OCI-LY7 (cell line): Measurements from ENCODE around the gene JAZF1. TPM values are rescaled to one million over a fixed set of nuclear protein-coding genes. Genes with fewer than 3 reads are reported as not detected.

ENCODE experiments used
- BruUV-seq: library from RNA; stranded (reverse); fragments of 400-500 nt; replicated peaks from 2 replicates; lab custom pipeline; 2021; lab: Mats Ljungman, UMichigan
- CTCF ChIA-PET: fragments of 300-600 bp; sonication (Branson Sonifier 250); formaldehyde crosslinking; loops from one replicate; lab custom pipeline; 2022; ENCODE audit warnings: antibody characterized with exemption; ENCODE audit not compliant: unreplicated experiment; lab: Charles Lee
- POLR2A ChIA-PET: fragments of 300-600 bp; sonication (Branson Sonifier 250); formaldehyde crosslinking; loops from one replicate; lab custom pipeline; 2022; ENCODE audit warnings: antibody characterized with exemption; lab: Charles Lee
- DNase-seq: peaks from one replicate; pipeline ENCODE4 v3.0.0-alpha.2; 2015; ENCODE audit warnings: low spot score
- H2AFZ ChIP-seq: fragments of 200-600 bp; sonication (generic), shearing (Covaris generic); 2 replicates; pipeline ENCODE4 v1.6.1; 2014; ENCODE audit warnings: mild to moderate bottlenecking, antibody characterized with exemption, low read length, moderate library complexity
- H3K27ac ChIP-seq: fragments of 200-600 bp; sonication (generic); 2 replicates; pipeline ENCODE4 v1.5.1; 2014; ENCODE audit warnings: mixed run types, low read depth, mild to moderate bottlenecking, moderate library complexity, low read length, inconsistent platforms; ENCODE audit not compliant: poor library complexity, severe bottlenecking
- H3K36me3 ChIP-seq: fragments of 200-600 bp; sonication (generic); 2 replicates; pipeline ENCODE4 v1.6.1; 2014; ENCODE audit warnings: mild to moderate bottlenecking, antibody characterized with exemption, low read length, moderate library complexity, mixed read lengths; ENCODE audit not compliant: insufficient read depth
- H3K4me1 ChIP-seq: fragments of 200-600 bp; sonication (generic); 2 replicates; pipeline ENCODE4 v1.5.1; 2014; ENCODE audit warnings: mild to moderate bottlenecking, low read length; ENCODE audit not compliant: insufficient read depth, poor library complexity, severe bottlenecking
- H3K4me2 ChIP-seq: fragments of 200-600 bp; sonication (generic); 2 replicates; pipeline ENCODE4 v1.6.1; 2014; ENCODE audit warnings: mild to moderate bottlenecking, low read length
- H3K4me3 ChIP-seq: fragments of 200-600 bp; sonication (generic); 2 replicates; pipeline ENCODE4 v1.5.1; 2014; ENCODE audit warnings: mild to moderate bottlenecking, low read depth, low read length; ENCODE audit not compliant: poor library complexity, severe bottlenecking
- H3K79me2 ChIP-seq: fragments of 200-600 bp; sonication (generic); 2 replicates; pipeline ENCODE4 v1.6.1; 2016; ENCODE audit warnings: low read depth, mild to moderate bottlenecking, low read length, moderate library complexity, mixed read lengths; ENCODE audit not compliant: insufficient read depth
- H3K9me2 ChIP-seq: fragments of 200-600 bp; sonication (generic); 2 replicates; pipeline ENCODE4 v1.6.1; 2016; ENCODE audit warnings: mild to moderate bottlenecking, low read length, mixed read lengths; ENCODE audit not compliant: insufficient read depth
- H3K9me3 ChIP-seq: fragments of 200-600 bp; sonication (generic); 2 replicates; pipeline ENCODE4 v1.6.1; 2014; ENCODE audit warnings: mild to moderate bottlenecking, mixed run types, low read length, mixed read lengths
- H4K20me1 ChIP-seq: fragments of 200-600 bp; sonication (generic); 2 replicates; pipeline ENCODE4 v1.6.1; 2014; ENCODE audit warnings: mild to moderate bottlenecking, antibody characterized with exemption, low read length, moderate library complexity, mixed read lengths; ENCODE audit not compliant: insufficient read depth
- CTCF ChIP-seq: fragments of 200-600 bp; sonication (generic); conservative IDR thresholded peaks from 2 replicates; pipeline ENCODE4 v1.5.1; 2014; ENCODE audit warnings: mild to moderate bottlenecking, antibody characterized with exemption, low read length, moderate library complexity, mixed read lengths
- EZH2phosphoT487 ChIP-seq: fragments of 200-600 bp; sonication (generic); IDR thresholded peaks from 2 replicates; pipeline ENCODE4 v1.6.1; 2018; ENCODE audit warnings: low read depth, borderline replicate concordance, mild to moderate bottlenecking, mixed run types, antibody characterized with exemption, low read length, moderate library complexity, mixed read lengths
- intact Hi-C: fragments of 100-400 bp; cut with micrococcal nuclease; formaldehyde crosslinking; loops from one replicate; pipeline ENCODE4 v1.10.0; 2022; ENCODE audit not compliant: unreplicated experiment
- total RNA-seq, 2 experiments: library from RNA; depleted of rRNA in 1 of 2; stranded (reverse); fragments of >200 nt in 1 of 2; shearing (Covaris generic) in 1 of 2; gene quantifications; 2 replicates each; pipeline ENCODE4 v1.2.3, GENCODE V29; 2014 to 2022

Gene JAZF1
- total RNA-seq, 2 experiments from 2014 or later, result 6.3 to 25.0 TPM

- Histone ChIP-seq H3K4me1 (peaks cover 82% of the 10 kb centered on the region), H3K27ac (no peak overlapping the region), H3K4me2 (no peak overlapping the region), H3K36me3 (no peaks in the 10 kb centered on the region), H2AFZ (no peak overlapping the region), H4K20me1 (no peaks in the 10 kb centered on the region), H3K4me3 (no peak overlapping the region), H3K79me2 (peaks cover 66% of the 10 kb centered on the region), H3K9me3 (no peaks in the 10 kb centered on the region), H3K9me2 (no peaks in the 10 kb centered on the region)
- TF ChIP-seq CTCF (no peak), EZH2phosphoT487 (no peak)
- POLR2A ChIA-PET, result interaction anchor here (0.7 to 1.3 kb wide), 2 partner anchors 10 to 16 kb away, joined by 3 to 7 read pairs; no protein-coding TSS in a partner anchor
- DNase-seq, result no peak
- BruUV-seq, result no TSS peak
- intact Hi-C loops, result no loop called here
- CTCF ChIA-PET, result no interaction called here
Measured at GRCh38 chr7:28172958-28173357, 7.6 kb downstream of the JAZF1 start.

- no peak for DNase-seq
- Histone ChIP-seq H3K4me2 (no peak overlapping the region), H3K4me3 (no peak overlapping the region), H4K20me1 (no peaks in the 10 kb centered on the region), H3K9me3 (no peaks in the 10 kb centered on the region), H3K36me3 (no peaks in the 10 kb centered on the region), H3K9me2 (no peaks in the 10 kb centered on the region), H3K4me1 (peaks cover 83% of the 10 kb centered on the region), H3K27ac (no peak overlapping the region), H3K79me2 (peaks cover 67% of the 10 kb centered on the region), H2AFZ (no peak overlapping the region)
- ChIA-PET POLR2A (interaction anchor here (0.5 to 2.1 kb wide), 3 partner anchors 10 to 37 kb away, joined by 3 to 6 read pairs (median 3); no protein-coding TSS in a partner anchor), CTCF (no interaction called here)
- TF ChIP-seq EZH2phosphoT487 (no peak), CTCF (no peak)
- intact Hi-C loops, result no loop called here
- no TSS peak for BruUV-seq
Measured at GRCh38 chr7:28170701-28171100, 9.9 kb downstream of the JAZF1 start.

GRCh38 chr7:28169230-28169629 is 11.4 kb downstream of the JAZF1 start:
- peaks cover 79% of the 10 kb centered on the region for H3K79me2 ChIP-seq
- intact Hi-C loops, result no loop called here
- CTCF ChIA-PET, result no interaction called here
- 0 out of 2 replicates have a peak, but pooled peaks cover 6% of the 10 kb centered on the region for H3K36me3 ChIP-seq
- H3K9me3 ChIP-seq, result no peaks in the 10 kb centered on the region
- TF ChIP-seq EZH2phosphoT487 (no peak), CTCF (no peak)
- peak overlapping the region; percentile 1; the same call in 1 of the 2 replicates for H2AFZ ChIP-seq
- BruUV-seq, result no TSS peak
- H3K4me3 ChIP-seq, result peak overlapping the region; percentile 14
- peaks cover 84% of the 10 kb centered on the region for H3K4me1 ChIP-seq
- H3K4me2 ChIP-seq, result peak overlapping the region; percentile 77
- DNase-seq, result no peak
- POLR2A ChIA-PET, result interaction anchor here (0.6 to 6.0 kb wide), 7 partner anchors 10 to 73 kb away, joined by 3 to 60 read pairs (median 4); partner anchors contain the start of gene JAZF1
- peak overlapping the region; percentile 76 for H3K27ac ChIP-seq
- no peaks in the 10 kb centered on the region for H4K20me1 ChIP-seq
- H3K9me2 ChIP-seq, result no peaks in the 10 kb centered on the region
